ENCODE data around the gene PKP4. TPM values are rescaled to one million over a fixed set of nuclear protein-coding genes. Genes with fewer than 3 reads are reported as not detected.

Gene PKP4, protein sequence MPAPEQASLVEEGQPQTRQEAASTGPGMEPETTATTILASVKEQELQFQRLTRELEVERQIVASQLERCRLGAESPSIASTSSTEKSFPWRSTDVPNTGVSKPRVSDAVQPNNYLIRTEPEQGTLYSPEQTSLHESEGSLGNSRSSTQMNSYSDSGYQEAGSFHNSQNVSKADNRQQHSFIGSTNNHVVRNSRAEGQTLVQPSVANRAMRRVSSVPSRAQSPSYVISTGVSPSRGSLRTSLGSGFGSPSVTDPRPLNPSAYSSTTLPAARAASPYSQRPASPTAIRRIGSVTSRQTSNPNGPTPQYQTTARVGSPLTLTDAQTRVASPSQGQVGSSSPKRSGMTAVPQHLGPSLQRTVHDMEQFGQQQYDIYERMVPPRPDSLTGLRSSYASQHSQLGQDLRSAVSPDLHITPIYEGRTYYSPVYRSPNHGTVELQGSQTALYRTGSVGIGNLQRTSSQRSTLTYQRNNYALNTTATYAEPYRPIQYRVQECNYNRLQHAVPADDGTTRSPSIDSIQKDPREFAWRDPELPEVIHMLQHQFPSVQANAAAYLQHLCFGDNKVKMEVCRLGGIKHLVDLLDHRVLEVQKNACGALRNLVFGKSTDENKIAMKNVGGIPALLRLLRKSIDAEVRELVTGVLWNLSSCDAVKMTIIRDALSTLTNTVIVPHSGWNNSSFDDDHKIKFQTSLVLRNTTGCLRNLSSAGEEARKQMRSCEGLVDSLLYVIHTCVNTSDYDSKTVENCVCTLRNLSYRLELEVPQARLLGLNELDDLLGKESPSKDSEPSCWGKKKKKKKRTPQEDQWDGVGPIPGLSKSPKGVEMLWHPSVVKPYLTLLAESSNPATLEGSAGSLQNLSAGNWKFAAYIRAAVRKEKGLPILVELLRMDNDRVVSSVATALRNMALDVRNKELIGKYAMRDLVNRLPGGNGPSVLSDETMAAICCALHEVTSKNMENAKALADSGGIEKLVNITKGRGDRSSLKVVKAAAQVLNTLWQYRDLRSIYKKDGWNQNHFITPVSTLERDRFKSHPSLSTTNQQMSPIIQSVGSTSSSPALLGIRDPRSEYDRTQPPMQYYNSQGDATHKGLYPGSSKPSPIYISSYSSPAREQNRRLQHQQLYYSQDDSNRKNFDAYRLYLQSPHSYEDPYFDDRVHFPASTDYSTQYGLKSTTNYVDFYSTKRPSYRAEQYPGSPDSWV
- total RNA-seq (2021; fragmentation: NEBNext Ultra II Directional; extraction: Animal tissue kit (Norgen Biotek cat#: 25700)), result 83.6 and 88.0 TPM in 2 replicates
- 48.2 and 67.2 TPM in 2 replicates for polyA plus RNA-seq (2011; rRNA removed)
- polyA plus RNA-seq (2011; cell fraction: cytosol; rRNA removed), result 59.0 TPM
- polyA plus RNA-seq (2011; cell fraction: nucleus; rRNA removed), result 126 TPM
- 55.6 to 64.2 TPM (median 63.5 TPM) in 4 replicates for polyA plus RNA-seq (2012, experiment 1 of 2)
- polyA plus RNA-seq (2012, experiment 2 of 2), result 7.3 TPM
- polyA plus RNA-seq (2013, experiment 1 of 2), result 43.1 TPM
- polyA plus RNA-seq (2013, experiment 2 of 2), result 37.4 TPM
- 120 and 142 TPM in 2 replicates for polyA minus RNA-seq (2011; rRNA and poly(A)+ RNA removed)
- 69.0 TPM for polyA minus RNA-seq (2011; cell fraction: cytosol; rRNA and poly(A)+ RNA removed)
- polyA minus RNA-seq (2011; cell fraction: nucleus; rRNA and poly(A)+ RNA removed), result 133 TPM
- long read RNA-seq, experiment 1, partial matches to known transcripts, result 31 of 44 reads
- long read RNA-seq, experiment 1, other reads (novel, unspliced or antisense), result 13 of 44 reads
- long read RNA-seq, experiment 2, partial matches to known transcripts, result 1 of 3 reads
- long read RNA-seq, experiment 2, other reads (novel, unspliced or antisense), result 2 of 3 reads

DNA sequence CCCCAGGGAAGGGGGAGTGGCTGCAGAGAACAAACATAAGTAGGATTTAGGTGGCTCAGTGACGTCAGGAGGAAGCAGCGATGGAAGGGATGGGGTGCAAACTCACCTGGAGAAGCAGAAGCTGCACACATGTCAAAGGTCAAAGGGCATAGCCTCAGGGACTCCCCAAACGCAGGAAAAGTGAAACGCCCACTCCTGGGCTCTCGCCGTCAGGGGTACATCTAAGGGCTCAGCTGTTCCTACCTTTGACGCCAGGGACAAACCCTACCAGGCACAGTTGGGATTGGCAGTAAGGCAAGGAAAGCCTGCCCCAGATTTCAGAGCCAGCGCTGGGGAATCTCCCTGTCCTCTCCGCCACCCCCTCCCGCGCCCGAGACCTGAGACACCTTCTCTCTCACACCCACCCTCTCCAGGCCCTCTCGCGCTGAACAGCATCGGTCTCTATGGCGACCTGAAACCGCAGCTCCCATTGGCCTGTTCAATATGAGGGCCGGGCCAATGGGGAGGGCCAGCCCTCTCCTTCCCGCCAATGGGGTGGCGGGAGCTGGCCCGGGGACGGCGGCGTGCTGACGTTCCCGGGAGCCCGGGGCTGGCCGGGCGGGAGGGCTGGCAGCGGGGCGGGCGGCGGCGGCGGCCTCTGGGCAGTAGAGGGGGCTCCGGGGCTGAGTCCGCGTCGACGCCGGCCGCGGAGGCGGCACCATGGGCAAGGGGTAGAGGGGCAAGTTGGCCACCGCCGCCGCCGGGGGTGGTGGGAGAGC, at the start of gene PKP4, which contains the start of gene CCDC148:
Gene PKP4, plus strand, starts transcription at position 644 of the 758 bp plus-strand sequence. CDS start 76,233 bp downstream, outside the sequence.
Gene CCDC148, minus strand, starts transcription at position 445 of the 758 bp plus-strand sequence. Its CDS starts 314 bp downstream, at position 131.
- Histone ChIP-seq H3K27me3 (replicated peaks in 1 of 4; ENCODE audit: control insufficient read depth in 3 of 4, extremely low read depth in 1 of 4, insufficient read depth in 3 of 4, low read length in 3 of 4) (no peaks in the 10 kb centered on the region), H2BK120ac (replicated peaks; ENCODE audit: low read depth, low read length) (no peak within 1 kb of the TSS), H2BK5ac (ENCODE audit: low read depth, low read length) (peak within 1 kb of the TSS; percentile 86), H4K91ac (replicated peaks; ENCODE audit: insufficient read length, low read length) (peak within 1 kb of the TSS; percentile 92), H2BK20ac (ENCODE audit: low read length) (no peak within 1 kb of the TSS), H2AK5ac (ENCODE audit: low read depth, low read length) (no peak within 1 kb of the TSS; the same call in 1 of the 2 replicates), H2BK15ac (ENCODE audit: low read length) (no peak within 1 kb of the TSS), H3K4me1 (replicated peaks in 1 of 4; ENCODE audit: control insufficient read depth in 3 of 4, insufficient read depth in 4 of 4, low read length in 3 of 4) (peaks cover 0 to 6% (median 4%) of the 10 kb centered on the region in 4 experiments; a peak in 4 of 7 replicates), H3K9me3 (ENCODE audit: insufficient read depth in 2 of 2, low read depth in 1 of 2, low read length in 1 of 2) (no peaks in the 10 kb centered on the region), H3K23me2 (ENCODE audit: low read depth, low read length) (peaks cover 12% of the 10 kb centered on the region; the same call in 1 of the 2 replicates), H2AFZ (ENCODE audit: low read length) (peak within 1 kb of the TSS; percentile 85), H4K5ac (ENCODE audit: insufficient read length, low read depth, low read length) (peak within 1 kb of the TSS; percentile 19), H3K4me3 (ENCODE audit: extremely low read depth in 1 of 4, insufficient read depth in 2 of 4, low read depth in 3 of 4, low read length in 4 of 4) (peak within 1 kb of the TSS; percentile 77 to 90 (median 80)), H3K4ac (replicated peaks; ENCODE audit: insufficient read length, low read depth, low read length) (no peak within 1 kb of the TSS), H3K18ac (ENCODE audit: extremely low read depth, low read length) (peak within 1 kb of the TSS; percentile 95), H3K27ac (ENCODE audit: low read depth, low read length) (peak within 1 kb of the TSS; percentile 81), H3K14ac (ENCODE audit: insufficient read length) (no peak within 1 kb of the TSS), H3K56ac (replicated peaks; ENCODE audit: insufficient read length, low read depth, low read length) (peak within 1 kb of the TSS; percentile 74), H4K20me1 (replicated peaks in 1 of 2; ENCODE audit: control insufficient read depth in 1 of 2, insufficient read depth in 2 of 2, low read length in 2 of 2) (peaks cover 4% of the 10 kb centered on the region in 2 experiments), H3K23ac (ENCODE audit: insufficient read length) (no peak within 1 kb of the TSS), H3K4me2 (ENCODE audit: insufficient read depth in 1 of 2, low read depth in 2 of 2, low read length in 2 of 2) (peak within 1 kb of the TSS; percentile 93 to 94), H4K8ac (ENCODE audit: extremely low read depth, insufficient read depth, low read length) (peak within 1 kb of the TSS; percentile 81), H3K79me1 (ENCODE audit: low read depth, low read length) (peaks cover 4% of the 10 kb centered on the region; the same call in 1 of the 2 replicates), H3K9ac (replicated peaks in 1 of 4; ENCODE audit: extremely low read depth in 1 of 4, low read depth in 3 of 4, low read length in 3 of 4) (peak within 1 kb of the TSS; percentile 58 to 91 (median 88)), H2BK12ac (ENCODE audit: low read depth, low read length) (peak within 1 kb of the TSS; percentile 31; the same call in 1 of the 2 replicates), H3K36me3 (ENCODE audit: control insufficient read depth in 2 of 4, insufficient read depth in 4 of 4, low read length in 3 of 4) (no peaks in the 10 kb centered on the region), H3K79me2 (ENCODE audit: control insufficient read depth in 1 of 2, insufficient read depth in 2 of 2, low read length in 2 of 2) (peaks cover 8 to 34% of the 10 kb centered on the region in 2 experiments)
- DNase-seq (ENCODE audit: low read depth in 1 of 2, low spot score in 2 of 2), result peak; percentile 82 to 87
- ChIA-PET CTCF (ENCODE audit: partially characterized antibody) (interaction anchor here (1.0 to 1.9 kb wide), 3 partner anchors 264 to 420 kb away, joined by 3 to 5 read pairs (median 3); no protein-coding TSS in a partner anchor), POLR2A (ENCODE audit: partially characterized antibody) (interaction anchor here (0.7 to 3.1 kb wide), 4 partner anchors 8 to 155 kb away, joined by 3 to 16 read pairs (median 4); no protein-coding TSS in a partner anchor)
- WGBS, 2 experiments (ENCODE audit: extremely low coverage in 1 of 2, insufficient coverage in 1 of 2, insufficient read length in 1 of 2, insufficient replicate concordance in 2 of 2, low coverage in 1 of 2, low lambda C conversion rate in 2 of 2, missing lambda C conversion rate in 1 of 2), result 6% methylated on average over 11 of the region's 48 CpGs; no CpG with 5 or more reads in 1 of the 2 experiments
- FAIRE-seq, result no peak
- TF ChIP-seq TAF1 (IDR thresholded peaks at IDR 0.05; ENCODE audit: low read depth, low read length), result no peak
- no peak for TF ChIP-seq NANOG (IDR thresholded peaks at IDR 0.05; ENCODE audit: insufficient read depth, low read depth, low read length, poor library complexity, severe bottlenecking)
